ENCODE data around the gene APBB1IP. TPM values are rescaled to one million over a fixed set of nuclear protein-coding genes. Genes with fewer than 3 reads are reported as not detected.
"Not testable (repeated sequence)": the region's sequence is repeated elsewhere in the genome, so short reads cannot be mapped to it uniquely, and the experiment has no call there.

The APBB1IP gene
- total and polyA plus RNA-seq, 2 of the 8 experiments (the other 6 are each of a cell fraction or from before 2014, with no cell fraction given), result 0.05 TPM; not detected in 1

DNA sequence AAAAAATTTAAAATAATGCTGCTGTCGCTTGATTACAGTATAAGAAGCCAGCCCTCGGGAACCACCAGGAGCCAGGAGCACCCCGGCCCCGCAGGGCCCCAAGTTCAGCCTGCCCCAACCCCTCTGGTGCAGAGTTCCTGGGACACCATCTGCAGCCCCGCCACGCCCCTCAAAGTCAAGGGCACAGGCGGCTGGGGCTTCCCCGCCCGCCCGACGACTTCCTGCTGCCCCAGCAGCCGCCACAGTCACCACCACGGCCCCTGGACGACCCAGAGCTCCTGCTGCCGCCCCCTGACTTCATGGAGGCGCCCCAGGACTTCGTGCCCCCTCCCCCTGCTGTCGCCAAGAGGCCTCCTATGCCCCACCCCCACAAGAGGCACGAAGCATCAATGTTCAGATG, 155.8 kb downstream of the APBB1IP start:
- FAIRE-seq, result no peak
- CTCF ChIA-PET (ENCODE audit: partially characterized antibody), result interaction anchor here (1.0 to 2.1 kb wide), 3 partner anchors 10 to 19 kb away, joined by 3 to 13 read pairs (median 4); no protein-coding TSS in a partner anchor
- TF ChIP-seq BACH1 (IDR thresholded peaks at IDR 0.05; ENCODE audit: low read length) (no peak), SUZ12 (IDR thresholded peaks at IDR 0.05; ENCODE audit: low read length) (no peak)

DNA sequence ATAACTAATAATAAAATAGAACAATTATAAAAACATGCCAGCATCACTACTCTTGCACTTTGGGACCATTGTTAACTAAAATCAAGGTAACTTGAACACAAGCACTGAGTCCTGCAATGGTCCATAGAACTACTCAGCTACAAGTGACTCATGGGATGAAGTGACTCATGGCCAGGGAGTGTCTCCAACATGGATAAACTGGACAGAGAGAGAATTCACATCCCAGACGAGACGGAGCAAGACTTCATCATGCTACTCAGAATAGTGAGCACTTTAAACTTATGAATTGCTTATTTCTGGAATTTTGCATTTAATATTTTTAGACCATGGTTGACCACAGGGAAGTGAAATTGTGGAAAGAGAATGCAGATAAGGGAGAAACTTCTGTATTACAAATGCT, 165.1 kb downstream of the APBB1IP start:
- H3K79me2 ChIP-seq (ENCODE audit: control insufficient read depth in 1 of 2, insufficient read depth in 2 of 2, low read length in 2 of 2); DNase-seq (ENCODE audit: low read depth in 1 of 2, low spot score in 2 of 2); H4K20me1 ChIP-seq (replicated peaks in 1 of 2; ENCODE audit: control insufficient read depth in 1 of 2, insufficient read depth in 2 of 2, low read length in 2 of 2); H3K79me1 ChIP-seq (ENCODE audit: low read depth, low read length); H2BK12ac ChIP-seq (ENCODE audit: low read depth, low read length); H2AFZ ChIP-seq (ENCODE audit: low read length); H3K4me1 ChIP-seq (replicated peaks in 1 of 4; ENCODE audit: control insufficient read depth in 3 of 4, insufficient read depth in 4 of 4, low read length in 3 of 4); H4K5ac ChIP-seq (ENCODE audit: insufficient read length, low read depth, low read length); H3K23ac ChIP-seq (ENCODE audit: insufficient read length); H2BK5ac ChIP-seq (ENCODE audit: low read depth, low read length); H3K4me2 ChIP-seq (ENCODE audit: insufficient read depth in 1 of 2, low read depth in 2 of 2, low read length in 2 of 2); FAIRE-seq; H3K9ac ChIP-seq (replicated peaks in 1 of 4; ENCODE audit: extremely low read depth in 1 of 4, low read depth in 3 of 4, low read length in 3 of 4); H2BK20ac ChIP-seq (ENCODE audit: low read length); H2AK5ac ChIP-seq (ENCODE audit: low read depth, low read length); H3K4me3 ChIP-seq (ENCODE audit: extremely low read depth in 1 of 4, insufficient read depth in 2 of 4, low read depth in 3 of 4, low read length in 4 of 4); H2BK15ac ChIP-seq (ENCODE audit: low read length); H3K23me2 ChIP-seq (ENCODE audit: low read depth, low read length); H3K56ac ChIP-seq (replicated peaks; ENCODE audit: insufficient read length, low read depth, low read length); H4K91ac ChIP-seq (replicated peaks; ENCODE audit: insufficient read length, low read length); H3K27me3 ChIP-seq (replicated peaks in 1 of 4; ENCODE audit: control insufficient read depth in 3 of 4, extremely low read depth in 1 of 4, insufficient read depth in 3 of 4, low read length in 3 of 4); H3K9me3 ChIP-seq (ENCODE audit: insufficient read depth in 2 of 2, low read depth in 1 of 2, low read length in 1 of 2); H3K14ac ChIP-seq (ENCODE audit: insufficient read length); H3K27ac ChIP-seq (ENCODE audit: low read depth, low read length); H3K18ac ChIP-seq (ENCODE audit: extremely low read depth, low read length); H3K4ac ChIP-seq (replicated peaks; ENCODE audit: insufficient read length, low read depth, low read length); POLR2A ChIA-PET (ENCODE audit: partially characterized antibody); H2BK120ac ChIP-seq (replicated peaks; ENCODE audit: low read depth, low read length); H4K8ac ChIP-seq (ENCODE audit: extremely low read depth, insufficient read depth, low read length); H3K36me3 ChIP-seq (ENCODE audit: control insufficient read depth in 2 of 4, insufficient read depth in 4 of 4, low read length in 3 of 4): not testable (repeated sequence)
- CTCF ChIA-PET (ENCODE audit: partially characterized antibody), result interaction anchor here (0.9 kb wide), 1 partner anchor 157 kb away, joined by 3 read pairs; no protein-coding TSS in a partner anchor
- WGBS, 2 experiments (ENCODE audit: extremely low coverage in 1 of 2, insufficient coverage in 1 of 2, insufficient read length in 1 of 2, insufficient replicate concordance in 2 of 2, low coverage in 1 of 2, low lambda C conversion rate in 2 of 2, missing lambda C conversion rate in 1 of 2), result 96% methylated on average over 2 of the region's 2 CpGs; no CpG with 5 or more reads in 1 of the 2 experiments

More for the DNA sequence above, 155.8 kb downstream of the APBB1IP start:
- Histone ChIP-seq H4K5ac (ENCODE audit: insufficient read length, low read depth, low read length) (no peak overlapping the region), H3K27ac (ENCODE audit: low read depth, low read length) (no peak overlapping the region), H3K23me2 (ENCODE audit: low read depth, low read length) (no peaks in the 10 kb centered on the region), H3K56ac (replicated peaks; ENCODE audit: insufficient read length, low read depth, low read length) (no peak overlapping the region), H3K4me1 (replicated peaks in 1 of 4; ENCODE audit: control insufficient read depth in 3 of 4, insufficient read depth in 4 of 4, low read length in 3 of 4) (no peaks in the 10 kb centered on the region), H2BK15ac (ENCODE audit: low read length) (no peak overlapping the region), H3K36me3 (ENCODE audit: control insufficient read depth in 2 of 4, insufficient read depth in 4 of 4, low read length in 3 of 4) (no peaks in the 10 kb centered on the region), H2BK120ac (replicated peaks; ENCODE audit: low read depth, low read length) (no peak overlapping the region), H3K9ac (replicated peaks in 1 of 4; ENCODE audit: extremely low read depth in 1 of 4, low read depth in 3 of 4, low read length in 3 of 4) (no peak overlapping the region), H4K91ac (replicated peaks; ENCODE audit: insufficient read length, low read length) (no peak overlapping the region), H2BK12ac (ENCODE audit: low read depth, low read length) (no peak overlapping the region), H3K23ac (ENCODE audit: insufficient read length) (no peak overlapping the region), H3K79me1 (ENCODE audit: low read depth, low read length) (no peaks in the 10 kb centered on the region), H2AK5ac (ENCODE audit: low read depth, low read length) (no peak overlapping the region), H2AFZ (ENCODE audit: low read length) (no peak overlapping the region), H2BK5ac (ENCODE audit: low read depth, low read length) (no peak overlapping the region), H4K8ac (ENCODE audit: extremely low read depth, insufficient read depth, low read length) (no peak overlapping the region), H3K4me3 (ENCODE audit: extremely low read depth in 1 of 4, insufficient read depth in 2 of 4, low read depth in 3 of 4, low read length in 4 of 4) (no peak overlapping the region), H3K4ac (replicated peaks; ENCODE audit: insufficient read length, low read depth, low read length) (no peak overlapping the region), H3K4me2 (ENCODE audit: insufficient read depth in 1 of 2, low read depth in 2 of 2, low read length in 2 of 2) (no peak overlapping the region), H3K9me3 (ENCODE audit: insufficient read depth in 2 of 2, low read depth in 1 of 2, low read length in 1 of 2) (no peaks in the 10 kb centered on the region), H3K79me2 (ENCODE audit: control insufficient read depth in 1 of 2, insufficient read depth in 2 of 2, low read length in 2 of 2) (no peaks in the 10 kb centered on the region), H3K27me3 (replicated peaks in 1 of 4; ENCODE audit: control insufficient read depth in 3 of 4, extremely low read depth in 1 of 4, insufficient read depth in 3 of 4, low read length in 3 of 4) (no peaks in the 10 kb centered on the region), H3K18ac (ENCODE audit: extremely low read depth, low read length) (no peak overlapping the region), H3K14ac (ENCODE audit: insufficient read length) (no peak overlapping the region), H2BK20ac (ENCODE audit: low read length) (no peak overlapping the region), H4K20me1 (replicated peaks in 1 of 2; ENCODE audit: control insufficient read depth in 1 of 2, insufficient read depth in 2 of 2, low read length in 2 of 2) (no peaks in the 10 kb centered on the region)
- peak in 1 of 2 experiments; percentile 49 for DNase-seq (ENCODE audit: low read depth in 1 of 2, low spot score in 2 of 2)
- POLR2A ChIA-PET (ENCODE audit: partially characterized antibody), result no interaction called here
- WGBS, 2 experiments (ENCODE audit: extremely low coverage in 1 of 2, insufficient coverage in 1 of 2, insufficient read length in 1 of 2, insufficient replicate concordance in 2 of 2, low coverage in 1 of 2, low lambda C conversion rate in 2 of 2, missing lambda C conversion rate in 1 of 2), result 58% methylated on average over 12 of the region's 19 CpGs; no CpG with 5 or more reads in 1 of the 2 experiments

Data from H1 (cell line).